Testis (tissue), 3 donors: Measurements from ENCODE around the gene GHRH. TPM values are rescaled to one million over a fixed set of nuclear protein-coding genes. Genes with fewer than 3 reads are reported as not detected.

ENCODE experiments used
- DNase-seq: peaks from one replicate; pipeline ENCODE4 v3.0.0-alpha.2; 2019
- H3K27ac ChIP-seq, 2 donors: fragments of 200-600 bp; sonication (generic); one replicate each; pipeline ENCODE4 v1.5.1; 2019
- H3K27me3 ChIP-seq: fragments of 200-600 bp; sonication (generic); one replicate; pipeline ENCODE4 v1.5.1; 2019
- H3K36me3 ChIP-seq: fragments of 200-600 bp; sonication (generic); one replicate; pipeline ENCODE4 v1.5.1; 2017; ENCODE audit warnings: low read depth; ENCODE audit errors: missing control alignments
- H3K4me1 ChIP-seq: fragments of 200-600 bp; sonication (generic); one replicate; pipeline ENCODE4 v1.5.1; 2019
- H3K4me3 ChIP-seq, 2 donors: fragments of 200-600 bp; sonication (generic); one replicate each; pipeline ENCODE4 v1.5.1; 2017 to 2019
- H3K9me3 ChIP-seq: fragments of 200-600 bp; sonication (generic); one replicate; pipeline ENCODE4 v1.5.1; 2017
- CTCF ChIP-seq, 3 experiments: fragments of 450-650 bp in 2 of 3; fragments of 200-600 bp in 1 of 3; sonication (generic) in 1 of 3; IDR thresholded peaks; one replicate each; pipeline ENCODE4 v1.5.1; 2016 to 2019; ENCODE audit warnings: antibody characterized with exemption in 3 of 3, mild to moderate bottlenecking in 2 of 3, moderate library complexity in 1 of 3
- POLR2A ChIP-seq: fragments of 450-650 bp; IDR thresholded peaks from one replicate; pipeline ENCODE4 v1.6.1; 2017; ENCODE audit warnings: antibody characterized with exemption, mild to moderate bottlenecking, moderate library complexity
- WGBS, 2 donors: methylation state at CpG; one replicate each; pipeline ENCODE4 v1.1.5; 2018; 5-methylcytosine and 5-hydroxymethylcytosine counted together
- intact Hi-C: fragments of 100-400 bp; cut with DNase I; formaldehyde crosslinking; loops from one replicate; pipeline ENCODE4 v1.15.1; 2023; ENCODE audit warnings: low total_unique reads
- polyA plus RNA-seq: library from polyadenylated mRNA; stranded (reverse); fragments of 350-450 nt; fragmentation: Illumina TruSeq; extraction: RNeasy Lipid Tissue Mini Kit (QIAGEN cat#74804); gene quantifications from one replicate; pipeline ENCODE4 v1.2.3, GENCODE V29; 2014; ENCODE audit warnings: low read depth, low replicate concordance; ENCODE audit not compliant: insufficient read depth
- total RNA-seq, 2 donors: library from RNA; depleted of rRNA; stranded (reverse); fragments of >200 nt; gene quantifications; one replicate each; pipeline ENCODE4 v1.2.3, GENCODE V29; 2016

The GHRH gene
- total and polyA plus RNA-seq, 3 donors from 2014 or later, result not detected

GRCh38 chr20:37251825-37252477, 9.7 kb downstream of the GHRH start:
- Histone ChIP-seq H3K4me1 (no peaks in the 10 kb centered on the region), H3K27ac (no peak overlapping the region), H3K27me3 (no peaks in the 10 kb centered on the region), H3K36me3 (no peaks in the 10 kb centered on the region), H3K9me3 (no peaks in the 10 kb centered on the region), H3K4me3 (no peak overlapping the region)
- no peak for TF ChIP-seq CTCF (IDR thresholded peaks at IDR 0.05)
- no peak for TF ChIP-seq POLR2A
- WGBS, 2 donors, result 78 to 85% methylated on average over 12 to 15 of the region's 15 CpGs
- DNase-seq, result no peak
- intact Hi-C loops, result no loop called here

GRCh38 chr20:37249304-37249703, 12.3 kb downstream of the GHRH start:
- no peaks in the 10 kb centered on the region for H3K36me3 ChIP-seq
- no peaks in the 10 kb centered on the region for H3K27me3 ChIP-seq
- H3K4me3 ChIP-seq, result no peak overlapping the region
- DNase-seq, result no peak
- 91 to 95% methylated on average over 2 of the region's 2 CpGs for WGBS, 2 donors
- no peaks in the 10 kb centered on the region for H3K4me1 ChIP-seq
- intact Hi-C loops, result no loop called here
- no peak for TF ChIP-seq POLR2A
- no peak for TF ChIP-seq CTCF (IDR thresholded peaks at IDR 0.05)
- no peaks in the 10 kb centered on the region for H3K9me3 ChIP-seq
- no peak overlapping the region for H3K27ac ChIP-seq

GRCh38 chr20:37247547-37247946, 14.1 kb downstream of the GHRH start:
- no peaks in the 10 kb centered on the region for H3K4me1 ChIP-seq
- H3K36me3 ChIP-seq, result no peaks in the 10 kb centered on the region
- no peak overlapping the region for H3K4me3 ChIP-seq
- no peak for TF ChIP-seq POLR2A
- no peak for TF ChIP-seq CTCF (IDR thresholded peaks at IDR 0.05)
- no peak overlapping the region for H3K27ac ChIP-seq
- intact Hi-C loops, result no loop called here
- H3K27me3 ChIP-seq, result no peaks in the 10 kb centered on the region
- no peaks in the 10 kb centered on the region for H3K9me3 ChIP-seq
- 77 to 83% methylated on average over 1 of the region's 1 CpG for WGBS, 2 donors
- no peak for DNase-seq

- H3K36me3 ChIP-seq, result no peaks in the 10 kb centered on the region
Observed at GRCh38 chr20:37246736-37247135, 14.9 kb downstream of the GHRH start.

More at GRCh38 chr20:37246736-37247135, 14.9 kb downstream of the GHRH start:
- Histone ChIP-seq H3K9me3 (no peaks in the 10 kb centered on the region), H3K27ac (no peak overlapping the region), H3K27me3 (no peaks in the 10 kb centered on the region), H3K4me1 (no peaks in the 10 kb centered on the region), H3K4me3 (no peak overlapping the region)
- intact Hi-C loops, result no loop called here
- 92 to 97% methylated on average over 5 of the region's 5 CpGs for WGBS, 2 donors
- DNase-seq, result no peak
- no peak for TF ChIP-seq POLR2A
- TF ChIP-seq CTCF (IDR thresholded peaks at IDR 0.05), result no peak
